ENCODE results near the gene ANKRA2. TPM values are rescaled to one million over a fixed set of nuclear protein-coding genes. Genes with fewer than 3 reads are reported as not detected.

The ANKRA2 gene
- total and polyA plus RNA-seq, 10 of the 15 experiments (the other 5 are each of a cell fraction or from before 2014, with no cell fraction given): 12.3 to 47.1 (median 21.9) TPM

GRCh38 chr5:73565139-73565968 lies at the start of gene ANKRA2, which contains the start of gene UTP15 (continued):
- TF ChIP-seq CEBPZ (IDR thresholded peaks at IDR 0.05; ENCODE audit: low read depth, low read length) (no peak), IKZF2 (IDR thresholded peaks at IDR 0.05) (no peak), TARDBP (IDR thresholded peaks at IDR 0.05; ENCODE audit: borderline replicate concordance) (no peak), RELB (IDR thresholded peaks at IDR 0.05; ENCODE audit: low read depth) (peak; percentile 80), NFXL1 (IDR thresholded peaks at IDR 0.05; ENCODE audit: borderline replicate concordance) (no peak), PBX3 (IDR thresholded peaks at IDR 0.05; ENCODE audit: insufficient replicate concordance, low read depth, low read length) (peak; percentile 13), STAT1 (conservative IDR thresholded peaks at IDR 0.05) (no peak), ZBTB4 (CRISPR knock-in tag; IDR thresholded peaks at IDR 0.05) (no peak), NR2C1 (IDR thresholded peaks at IDR 0.05) (peak; percentile 86), CHD4 (IDR thresholded peaks at IDR 0.05) (no peak), NRF1 (conservative IDR thresholded peaks at IDR 0.05; ENCODE audit: low read depth, low read length) (peak; percentile 47), FOS (IDR thresholded peaks at IDR 0.05; ENCODE audit: borderline replicate concordance, extremely low read depth, insufficient read length) (no peak), ELK1 (IDR thresholded peaks at IDR 0.05; ENCODE audit: low read depth, low read length) (peak; percentile 75; the same call in 1 of the 2 replicates), POLR2AphosphoS5 (IDR thresholded peaks at IDR 0.05; ENCODE audit: low read length) (peak; percentile 89), ESRRA (IDR thresholded peaks at IDR 0.05; ENCODE audit: low read length) (no peak), NR2F1 (conservative IDR thresholded peaks at IDR 0.05) (peak; percentile 89), CHD2 (IDR thresholded peaks at IDR 0.05; ENCODE audit: borderline replicate concordance, low read depth, low read length) (peak; percentile 54), CREM (IDR thresholded peaks at IDR 0.05; ENCODE audit: low read depth) (peak; percentile 99)
